ENCODE measurements around the gene SNX14. TPM values are rescaled to one million over a fixed set of nuclear protein-coding genes. Genes with fewer than 3 reads are reported as not detected.

SNX14 gene
- total RNA-seq, 1 experiment from 2014 or later = 65.4 TPM

DNA sequence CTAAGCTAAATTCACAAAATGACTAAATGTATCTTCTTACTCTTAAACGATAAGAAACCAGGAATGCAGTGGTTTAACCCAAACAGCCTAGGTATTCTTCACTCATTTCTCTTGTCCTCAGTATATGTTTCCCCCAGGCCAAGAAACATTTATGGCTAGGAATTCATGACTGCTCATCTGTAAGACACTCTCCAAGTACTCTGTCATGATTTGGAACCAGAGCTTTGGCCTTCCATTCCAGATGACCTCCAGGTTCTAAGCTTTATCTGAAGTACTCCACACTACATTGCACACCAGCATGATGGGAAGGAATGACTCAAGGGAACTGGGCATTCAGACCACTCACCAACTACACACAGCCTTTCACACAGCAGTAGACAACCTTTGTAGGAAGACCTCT is 114.5 kb downstream of the SNX14 start:
- Histone ChIP-seq H3K36me3 (ENCODE audit: low read depth, low read length) (no peaks in the 10 kb centered on the region), H4K20me1 (ENCODE audit: low read length) (no peaks in the 10 kb centered on the region), H3K9ac (ENCODE audit: low read length) (no peak overlapping the region), H3K4me2 (ENCODE audit: low read length) (no peak overlapping the region), H3K27me3 (ENCODE audit: low read length) (no peaks in the 10 kb centered on the region), H3F3A (ENCODE audit: low read length, unreplicated experiment) (no peaks in the 10 kb centered on the region), H3K27ac (ENCODE audit: low read length) (no peak overlapping the region), H2AFZ (ENCODE audit: low read length) (no peak overlapping the region), H3K9me3 (ENCODE audit: low read length) (no peaks in the 10 kb centered on the region), H3K4me3 (ENCODE audit: low read length) (no peak overlapping the region), H3K4me1 (ENCODE audit: insufficient read depth, low read length) (0 out of 2 replicates have a peak, but pooled peaks cover 5% of the 10 kb centered on the region), H3K9me2 (replicated peaks; ENCODE audit: low read length) (no peaks in the 10 kb centered on the region), H3K79me2 (ENCODE audit: low read length) (no peaks in the 10 kb centered on the region)
- no TSS peak for BruUV-seq (replicated peaks)
- POLR2A ChIA-PET (ENCODE audit: unreplicated experiment) = no interaction called here
- no peak for TF ChIP-seq EZH2 (IDR thresholded peaks at IDR 0.05; ENCODE audit: low read length, unreplicated experiment)
- TF ChIP-seq, protein P1, sequence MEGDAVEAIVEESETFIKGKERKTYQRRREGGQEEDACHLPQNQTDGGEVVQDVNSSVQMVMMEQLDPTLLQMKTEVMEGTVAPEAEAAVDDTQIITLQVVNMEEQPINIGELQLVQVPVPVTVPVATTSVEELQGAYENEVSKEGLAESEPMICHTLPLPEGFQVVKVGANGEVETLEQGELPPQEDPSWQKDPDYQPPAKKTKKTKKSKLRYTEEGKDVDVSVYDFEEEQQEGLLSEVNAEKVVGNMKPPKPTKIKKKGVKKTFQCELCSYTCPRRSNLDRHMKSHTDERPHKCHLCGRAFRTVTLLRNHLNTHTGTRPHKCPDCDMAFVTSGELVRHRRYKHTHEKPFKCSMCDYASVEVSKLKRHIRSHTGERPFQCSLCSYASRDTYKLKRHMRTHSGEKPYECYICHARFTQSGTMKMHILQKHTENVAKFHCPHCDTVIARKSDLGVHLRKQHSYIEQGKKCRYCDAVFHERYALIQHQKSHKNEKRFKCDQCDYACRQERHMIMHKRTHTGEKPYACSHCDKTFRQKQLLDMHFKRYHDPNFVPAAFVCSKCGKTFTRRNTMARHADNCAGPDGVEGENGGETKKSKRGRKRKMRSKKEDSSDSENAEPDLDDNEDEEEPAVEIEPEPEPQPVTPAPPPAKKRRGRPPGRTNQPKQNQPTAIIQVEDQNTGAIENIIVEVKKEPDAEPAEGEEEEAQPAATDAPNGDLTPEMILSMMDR (conservative IDR thresholded peaks at IDR 0.05; ENCODE audit: low read depth, low read length) = no peak
- no peak for TF ChIP-seq EZH2phosphoT487 (IDR thresholded peaks at IDR 0.05; ENCODE audit: borderline replicate concordance, low read length)
- ATAC-seq = no peak
- intact Hi-C loops (cut with micrococcal nuclease) = no loop called here
- no peak for DNase-seq
- CTCF ChIA-PET = no interaction called here

DNA sequence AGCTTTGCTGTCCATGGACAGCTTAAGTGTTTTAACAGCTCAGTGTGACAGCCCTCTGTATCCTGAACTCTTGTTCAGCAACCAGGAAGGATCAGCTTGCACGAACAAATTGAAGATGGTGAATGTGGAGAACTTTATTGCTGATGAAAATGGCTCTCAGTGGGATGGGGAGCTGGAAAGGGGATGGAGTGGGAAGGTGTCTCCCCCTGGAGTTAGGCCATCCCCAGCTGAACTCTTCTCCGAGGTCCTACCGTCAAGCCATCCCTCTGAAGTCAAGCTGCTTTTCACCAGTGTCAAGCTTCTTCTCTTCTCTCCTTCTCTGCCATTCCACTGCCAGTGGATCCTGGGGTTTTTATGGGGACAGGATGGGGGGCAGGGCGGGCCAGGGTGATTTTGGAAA is 117.1 kb downstream of the SNX14 start:
- CTCF ChIA-PET = interaction anchor here (0.6 kb wide), 1 partner anchor 508 kb away, joined by 3 read pairs; no protein-coding TSS in a partner anchor
- Histone ChIP-seq H3K27ac (ENCODE audit: low read length) (no peak overlapping the region), H3K27me3 (ENCODE audit: low read length) (no peaks in the 10 kb centered on the region), H2AFZ (ENCODE audit: low read length) (no peak overlapping the region), H3K36me3 (ENCODE audit: low read depth, low read length) (no peaks in the 10 kb centered on the region), H3F3A (ENCODE audit: low read length, unreplicated experiment) (no peaks in the 10 kb centered on the region), H3K4me1 (ENCODE audit: insufficient read depth, low read length) (peaks cover 24% of the 10 kb centered on the region), H3K79me2 (ENCODE audit: low read length) (no peaks in the 10 kb centered on the region), H4K20me1 (ENCODE audit: low read length) (no peaks in the 10 kb centered on the region), H3K9me3 (ENCODE audit: low read length) (no peaks in the 10 kb centered on the region), H3K4me3 (ENCODE audit: low read length) (no peak overlapping the region), H3K9me2 (replicated peaks; ENCODE audit: low read length) (0 out of 2 replicates have a peak, but pooled peaks cover 5% of the 10 kb centered on the region), H3K9ac (ENCODE audit: low read length) (no peak overlapping the region), H3K4me2 (ENCODE audit: low read length) (no peak overlapping the region)
- ATAC-seq (no peak), DNase-seq (no peak)
- intact Hi-C loops (cut with micrococcal nuclease) = no loop called here
- BruUV-seq (replicated peaks) = no TSS peak
- POLR2A ChIA-PET (ENCODE audit: unreplicated experiment) = no interaction called here
- TF ChIP-seq, protein P1 (conservative IDR thresholded peaks at IDR 0.05; ENCODE audit: low read depth, low read length) = no peak
- TF ChIP-seq EZH2 (IDR thresholded peaks at IDR 0.05; ENCODE audit: low read length, unreplicated experiment) (no peak), EZH2phosphoT487 (IDR thresholded peaks at IDR 0.05; ENCODE audit: borderline replicate concordance, low read length) (no peak)

- ChIA-PET POLR2A (ENCODE audit: unreplicated experiment) (no interaction called here), CTCF (no interaction called here)
- Histone ChIP-seq H3K27me3 (ENCODE audit: low read length) (no peaks in the 10 kb centered on the region), H3K79me2 (ENCODE audit: low read length) (no peaks in the 10 kb centered on the region), H3K9ac (ENCODE audit: low read length) (no peak overlapping the region), H3K27ac (ENCODE audit: low read length) (peak overlapping the region; percentile 81), H3F3A (ENCODE audit: low read length, unreplicated experiment) (no peaks in the 10 kb centered on the region), H3K9me3 (ENCODE audit: low read length) (no peaks in the 10 kb centered on the region), H3K9me2 (replicated peaks; ENCODE audit: low read length) (0 out of 2 replicates have a peak, but pooled peaks cover 5% of the 10 kb centered on the region), H2AFZ (ENCODE audit: low read length) (no peak overlapping the region), H3K4me2 (ENCODE audit: low read length) (no peak overlapping the region), H3K4me3 (ENCODE audit: low read length) (no peak overlapping the region), H3K4me1 (ENCODE audit: insufficient read depth, low read length) (peaks cover 24% of the 10 kb centered on the region), H4K20me1 (ENCODE audit: low read length) (no peaks in the 10 kb centered on the region), H3K36me3 (ENCODE audit: low read depth, low read length) (no peaks in the 10 kb centered on the region)
- intact Hi-C loops (cut with micrococcal nuclease) = no loop called here
- no peak for TF ChIP-seq EZH2phosphoT487 (IDR thresholded peaks at IDR 0.05; ENCODE audit: borderline replicate concordance, low read length)
- DNase-seq = no peak
- BruUV-seq (replicated peaks) = no TSS peak
- no peak for ATAC-seq
Measured at GRCh38 chr6:85473748-85474147, 119.9 kb downstream of the SNX14 start.

All from PC-3 (cell line).